GM12891 (cell line): ENCODE results near the gene GABRR2.

Experiments used
- PAX5 ChIP-seq: IDR thresholded peaks from 2 replicates; pipeline ENCODE4 v1.6.1; 2011; ENCODE audit warnings: low read length, moderate library complexity, mild to moderate bottlenecking; ENCODE audit not compliant: insufficient read depth, severe bottlenecking
- POLR2A ChIP-seq: IDR thresholded peaks from 2 replicates; pipeline ENCODE4 v1.6.1; 2011; ENCODE audit warnings: low read depth, low read length, control low read depth
- POLR2AphosphoS5 ChIP-seq: IDR thresholded peaks from 2 replicates; pipeline ENCODE4 v1.6.1; 2011; ENCODE audit warnings: low read depth, low read length, control low read depth
- POU2F2 ChIP-seq: IDR thresholded peaks from 2 replicates; pipeline ENCODE4 v1.6.1; 2011; ENCODE audit warnings: low read depth, mild to moderate bottlenecking, control low read depth, low read length, moderate library complexity
- SPI1 ChIP-seq: IDR thresholded peaks from 2 replicates; pipeline ENCODE4 v1.6.1; 2011; ENCODE audit warnings: low read depth, low read length, control low read depth
- TAF1 ChIP-seq: IDR thresholded peaks from 2 replicates; pipeline ENCODE4 v1.6.1; 2011; ENCODE audit warnings: low read depth, low read length, control low read depth

DNA sequence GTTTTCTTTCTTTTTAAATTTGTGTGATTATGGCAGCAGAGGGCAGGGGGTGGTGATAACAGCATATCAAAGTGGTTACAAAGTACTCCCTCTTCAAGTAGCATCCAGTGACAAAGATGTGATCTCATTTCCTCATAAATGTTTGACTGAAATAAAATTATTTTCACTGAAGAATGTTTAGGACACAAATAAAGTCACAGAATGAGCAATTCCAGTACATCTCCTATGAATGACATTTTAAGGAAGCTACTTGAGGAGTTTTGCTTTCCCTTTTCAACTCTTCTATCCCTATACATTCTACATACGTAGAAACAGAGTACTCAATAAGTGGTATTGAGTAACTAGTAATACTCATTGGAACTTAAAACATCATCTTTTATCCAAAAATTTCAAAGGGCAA is 13.9 kb upstream of the GABRR2 start:
- TF ChIP-seq POLR2A (no peak), POLR2AphosphoS5 (no peak), TAF1 (no peak), POU2F2 (no peak), PAX5 (no peak), SPI1 (no peak)
